Neuronal stem cell (in vitro differentiated cells): Measurements from ENCODE around the gene MYH3.

ENCODE experiments used
- DNase-seq: peaks from one replicate; pipeline ENCODE4 v3.0.0-alpha.2; 2013; ENCODE audit warnings: low spot score
- H2AFZ ChIP-seq: one replicate; pipeline ENCODE4 v1.6.1; 2013; ENCODE audit warnings: mild to moderate bottlenecking, low read length, inconsistent platforms
- H2AK5ac ChIP-seq: 2 replicates; pipeline ENCODE4 v1.6.1; 2013; ENCODE audit warnings: low read depth, mild to moderate bottlenecking, inconsistent platforms, low read length, moderate library complexity, mixed read lengths
- H2BK120ac ChIP-seq: 2 replicates; pipeline ENCODE4 v1.6.1; 2013; ENCODE audit warnings: low read depth, mild to moderate bottlenecking, inconsistent platforms, low read length, moderate library complexity, mixed read lengths
- H2BK12ac ChIP-seq: one replicate; pipeline ENCODE4 v1.6.1; 2013; ENCODE audit warnings: low read length, inconsistent platforms
- H2BK15ac ChIP-seq: 2 replicates; pipeline ENCODE4 v1.6.1; 2013; ENCODE audit warnings: mild to moderate bottlenecking, low read length, inconsistent platforms, mixed read lengths
- H2BK5ac ChIP-seq: one replicate; pipeline ENCODE4 v1.6.1; 2013; ENCODE audit warnings: inconsistent platforms, mild to moderate bottlenecking, low read length, moderate library complexity
- H3K14ac ChIP-seq: one replicate; pipeline ENCODE4 v1.6.1; 2013; ENCODE audit warnings: low read length, inconsistent platforms
- H3K18ac ChIP-seq: 2 replicates; pipeline ENCODE4 v1.6.1; 2013; ENCODE audit warnings: low read length, inconsistent platforms
- H3K23ac ChIP-seq: 2 replicates; pipeline ENCODE4 v1.6.1; 2013; ENCODE audit warnings: low read depth, mild to moderate bottlenecking, mixed read lengths, low read length, inconsistent platforms; ENCODE audit not compliant: poor library complexity
- H3K27ac ChIP-seq: replicated peaks from 3 replicates; pipeline ENCODE4 v1.5.1; 2013; ENCODE audit warnings: low read length, inconsistent platforms
- H3K27me3 ChIP-seq, 3 experiments: 2 replicates each; pipeline ENCODE4 v1.6.1; 2013; ENCODE audit warnings: low read length in 3 of 3, mild to moderate bottlenecking in 2 of 3, inconsistent platforms in 1 of 3, low read depth in 1 of 3, mixed read lengths in 1 of 3, moderate library complexity in 1 of 3; ENCODE audit not compliant: control insufficient read depth in 3 of 3, insufficient read depth in 3 of 3
- H3K36me3 ChIP-seq, 2 donors: replicated peaks in 1 of 2; 2 replicates each; pipeline ENCODE4 v1.6.1; 2013; ENCODE audit warnings: low read length in 2 of 2; ENCODE audit not compliant: control insufficient read depth in 2 of 2, insufficient read depth in 2 of 2
- H3K4ac ChIP-seq: 2 replicates; pipeline ENCODE4 v1.6.1; 2013; ENCODE audit warnings: inconsistent platforms, mild to moderate bottlenecking, low read length, moderate library complexity
- H3K4me1 ChIP-seq, 2 donors: 1 replicate in 1 of 2; 2 replicates in 1 of 2; pipeline ENCODE4 v1.6.1; 2013; ENCODE audit warnings: low read length in 2 of 2, low read depth in 1 of 2; ENCODE audit not compliant: control insufficient read depth in 2 of 2, insufficient read depth in 1 of 2
- H3K4me2 ChIP-seq: one replicate; pipeline ENCODE4 v1.6.1; 2013; ENCODE audit warnings: mild to moderate bottlenecking, low read length, inconsistent platforms; ENCODE audit not compliant: insufficient read depth, poor library complexity, severe bottlenecking
- H3K4me3 ChIP-seq, 2 donors: 2 replicates each; pipeline ENCODE4 v1.5.1; 2013; ENCODE audit warnings: low read length in 2 of 2, mild to moderate bottlenecking in 2 of 2, inconsistent platforms in 1 of 2, moderate library complexity in 1 of 2
- H3K79me1 ChIP-seq: one replicate; pipeline ENCODE4 v1.6.1; 2013; ENCODE audit warnings: low read depth, mild to moderate bottlenecking, inconsistent platforms, low read length, moderate library complexity
- H3K9ac ChIP-seq: one replicate; pipeline ENCODE4 v1.6.1; 2013; ENCODE audit warnings: mild to moderate bottlenecking, low read depth, low read length, inconsistent platforms; ENCODE audit not compliant: poor library complexity
- H3K9me3 ChIP-seq, 2 donors: replicated peaks in 1 of 2; 2 replicates each; pipeline versions ENCODE3 to v1.6.1; 2013; ENCODE audit warnings: low read length in 2 of 2, mild to moderate bottlenecking in 2 of 2, inconsistent platforms in 1 of 2, low read depth in 1 of 2, mixed read lengths in 1 of 2, moderate library complexity in 1 of 2; ENCODE audit not compliant: control insufficient read depth in 2 of 2, insufficient read depth in 1 of 2
- H4K8ac ChIP-seq: one replicate; pipeline ENCODE4 v1.6.1; 2013; ENCODE audit warnings: low read depth, mild to moderate bottlenecking, inconsistent platforms, low read length, moderate library complexity
- H4K91ac ChIP-seq: one replicate; pipeline ENCODE4 v1.6.1; 2013; ENCODE audit warnings: low read length, low read depth, mild to moderate bottlenecking, inconsistent platforms; ENCODE audit not compliant: poor library complexity
- WGBS, 2 donors: extraction: QIAGEN DNeasy Blood & Tissue Kit; methylation state at CpG; one replicate each; pipeline ENCODE4 v1.1.7; 2013; ENCODE audit warnings: missing lambda C conversion rate in 2 of 2, mixed read lengths in 1 of 2; ENCODE audit not compliant: insufficient read length in 2 of 2, insufficient replicate concordance in 1 of 2; ENCODE audit errors: extremely low coverage in 2 of 2; 5-methylcytosine and 5-hydroxymethylcytosine counted together

The MYH3 gene

GRCh38 chr17:10687499-10687898, 30.4 kb upstream of the MYH3 start:
- Histone ChIP-seq H2BK12ac (no peak overlapping the region), H2AK5ac (no peak overlapping the region), H3K18ac (no peak overlapping the region)

GRCh38 chr17:10683853-10684252, 26.7 kb upstream of the MYH3 start:
- Histone ChIP-seq H3K27me3 (no peaks in the 10 kb centered on the region), H3K36me3 (peaks cover 15 to 97% of the 10 kb centered on the region in 2 donors), H2BK5ac (no peak overlapping the region), H3K4me3 (no peak overlapping the region), H4K8ac (no peak overlapping the region), H3K9me3 (no peaks in the 10 kb centered on the region), H3K9ac (no peak overlapping the region), H3K27ac (no peak overlapping the region), H3K4ac (no peak overlapping the region), H3K23ac (no peak overlapping the region), H3K14ac (no peak overlapping the region), H2BK15ac (no peak overlapping the region), H3K4me2 (no peak overlapping the region), H3K4me1 (no peaks in the 10 kb centered on the region), H2BK120ac (no peak overlapping the region), H3K18ac (no peak overlapping the region), H3K79me1 (no peaks in the 10 kb centered on the region), H2AFZ (no peak overlapping the region), H2AK5ac (no peak overlapping the region), H4K91ac (no peak overlapping the region), H2BK12ac (no peak overlapping the region)
- WGBS, 2 donors: no CpG with 5 or more reads among the region's 2 CpGs
- peak; percentile 9 for DNase-seq

More at GRCh38 chr17:10687499-10687898, 30.4 kb upstream of the MYH3 start:
- Histone ChIP-seq H4K8ac (no peak overlapping the region), H3K23ac (no peak overlapping the region), H3K4ac (no peak overlapping the region), H3K9ac (no peak overlapping the region), H3K79me1 (peaks cover 3% of the 10 kb centered on the region), H3K9me3 (no peaks in the 10 kb centered on the region), H3K4me2 (no peak overlapping the region), H3K14ac (no peak overlapping the region), H3K27me3 (no peaks in the 10 kb centered on the region), H2AFZ (no peak overlapping the region), H3K27ac (no peak overlapping the region), H3K4me1 (no peaks in the 10 kb centered on the region), H2BK120ac (no peak overlapping the region), H4K91ac (no peak overlapping the region), H3K36me3 (peaks cover 16 to 97% of the 10 kb centered on the region in 2 donors), H3K4me3 (no peak overlapping the region), H2BK5ac (no peak overlapping the region), H2BK15ac (no peak overlapping the region)
- no CpG with 5 or more reads among the region's 2 CpGs for WGBS, 2 donors
- DNase-seq: no peak

GRCh38 chr17:10681866-10682446, 24.8 kb upstream of the MYH3 start:
- Histone ChIP-seq H3K9ac (no peak overlapping the region), H2BK15ac (no peak overlapping the region), H3K9me3 (no peaks in the 10 kb centered on the region), H2AK5ac (no peak overlapping the region), H2BK12ac (no peak overlapping the region), H2AFZ (no peak overlapping the region), H3K4me3 (no peak overlapping the region), H4K8ac (no peak overlapping the region), H2BK5ac (no peak overlapping the region), H3K27ac (no peak overlapping the region), H2BK120ac (no peak overlapping the region), H3K23ac (no peak overlapping the region), H3K36me3 (peaks cover 17 to 96% of the 10 kb centered on the region in 2 donors), H3K14ac (no peak overlapping the region), H3K27me3 (no peaks in the 10 kb centered on the region), H3K18ac (no peak overlapping the region), H3K4me1 (no peaks in the 10 kb centered on the region), H3K4ac (no peak overlapping the region), H3K79me1 (no peaks in the 10 kb centered on the region), H4K91ac (no peak overlapping the region), H3K4me2 (no peak overlapping the region)
- WGBS, 2 donors: no CpG with 5 or more reads among the region's 7 CpGs
- no peak for DNase-seq

GRCh38 chr17:10674704-10675103, 17.6 kb upstream of the MYH3 start:
- Histone ChIP-seq H2AFZ (no peak overlapping the region), H3K4me2 (no peak overlapping the region), H3K14ac (no peak overlapping the region), H3K23ac (peak overlapping the region; percentile 80), H3K27ac (no peak overlapping the region), H3K4ac (no peak overlapping the region), H4K8ac (no peak overlapping the region), H2BK5ac (peak overlapping the region; percentile 13), H3K9ac (no peak overlapping the region), H3K27me3 (no peaks in the 10 kb centered on the region), H3K18ac (no peak overlapping the region), H2BK120ac (no peak overlapping the region), H2BK15ac (peak overlapping the region; percentile 43), H3K4me3 (no peak overlapping the region), H3K79me1 (peaks cover 3% of the 10 kb centered on the region), H3K9me3 (peaks cover 0 to 3% of the 10 kb centered on the region in 2 donors), H2AK5ac (no peak overlapping the region), H2BK12ac (no peak overlapping the region), H3K4me1 (no peaks in the 10 kb centered on the region), H3K36me3 (peaks cover 13 to 52% of the 10 kb centered on the region in 2 donors), H4K91ac (no peak overlapping the region)
- no peak for DNase-seq
- no CpG with 5 or more reads among the region's 4 CpGs for WGBS, 2 donors
